Endothelial cell of umbilical vein (primary cell): Measurements from ENCODE around the gene AGT. TPM values are rescaled to one million over a fixed set of nuclear protein-coding genes. Genes with fewer than 3 reads are reported as not detected.

Experiments used
- BruUV-seq: library from RNA; stranded (reverse); fragments of 400-500 nt; replicated peaks from 2 replicates; lab custom pipeline; 2021; lab: Mats Ljungman, UMichigan
- CTCF ChIA-PET: fragments of 300-600, 350-600 bp; sonication (Branson Sonifier 250); formaldehyde crosslinking; loops from one replicate; lab custom pipeline; 2021; ENCODE audit warnings: antibody characterized with exemption, inconsistent platforms; lab: Charles Lee
- POLR2A ChIA-PET: fragments of 300-600, 350-600 bp; sonication (Branson Sonifier 250); formaldehyde crosslinking; loops from one replicate; lab custom pipeline; 2021; ENCODE audit warnings: antibody characterized with exemption, inconsistent platforms; lab: Charles Lee
- DNase-seq: peaks from one replicate; pipeline ENCODE4 v3.0.0-alpha.2; 2011; ENCODE audit warnings: low read depth, low spot score
- FAIRE-seq: peaks from 2 replicates; lab custom pipeline; 2011; peaks lifted over from hg19 to GRCh38; lab: Jason Lieb, UNC
- H2AFZ ChIP-seq: 2 replicates; pipeline ENCODE4 v1.6.0; 2012; ENCODE audit warnings: low read depth, low read length, control low read depth, inconsistent platforms
- H3K27ac ChIP-seq: 2 replicates; pipeline ENCODE4 v1.5.1; 2011; ENCODE audit warnings: low read depth, mild to moderate bottlenecking, control low read depth, low read length, moderate library complexity; ENCODE audit not compliant: insufficient read depth
- H3K27me3 ChIP-seq, 2 experiments: 2 replicates each; pipeline versions ENCODE4 v1.6.0 to v1.6.1; 2011; ENCODE audit warnings: low read length in 2 of 2, mixed read lengths in 1 of 2; ENCODE audit not compliant: control insufficient read depth in 2 of 2, insufficient read depth in 2 of 2
- H3K36me3 ChIP-seq, 2 experiments: 2 replicates in 1 of 2; 3 replicates in 1 of 2; pipeline ENCODE4 v1.5.1; 2011; ENCODE audit warnings: low read length in 2 of 2, mild to moderate bottlenecking in 1 of 2, moderate library complexity in 1 of 2; ENCODE audit not compliant: control insufficient read depth in 2 of 2, insufficient read depth in 2 of 2; ENCODE audit errors: extremely low read depth in 1 of 2
- H3K4me1 ChIP-seq: 3 replicates; pipeline ENCODE4 v1.5.1; 2011; ENCODE audit warnings: mild to moderate bottlenecking, low read length; ENCODE audit not compliant: control insufficient read depth, insufficient read depth; ENCODE audit errors: extremely low read depth
- H3K4me2 ChIP-seq: 2 replicates; pipeline ENCODE4 v1.6.1; 2011; ENCODE audit warnings: low read length, control low read depth, mixed read lengths; ENCODE audit not compliant: insufficient read depth
- H3K4me3 ChIP-seq, 3 experiments: fragments of 200-600 bp in 1 of 3; sonication (generic), shearing (Covaris generic) in 1 of 3; replicated peaks in 1 of 3; 2 replicates each; pipeline ENCODE4 v1.5.1; 2011 to 2016; ENCODE audit warnings: control low read depth in 3 of 3, low read length in 3 of 3, mild to moderate bottlenecking in 2 of 3, inconsistent platforms in 1 of 3, low read depth in 1 of 3, moderate library complexity in 1 of 3; ENCODE audit not compliant: insufficient read depth in 1 of 3
- H3K79me2 ChIP-seq: 2 replicates; pipeline ENCODE4 v1.6.0; 2012; ENCODE audit warnings: low read length, inconsistent platforms; ENCODE audit not compliant: control insufficient read depth, insufficient read depth
- H3K9ac ChIP-seq: replicated peaks from 2 replicates; pipeline ENCODE3; 2011; ENCODE audit warnings: low read length, control low read depth; ENCODE audit not compliant: insufficient read depth; ENCODE audit errors: extremely low read depth
- H3K9me1 ChIP-seq: replicated peaks from 3 replicates; pipeline ENCODE4 v1.6.0; 2011; ENCODE audit warnings: mild to moderate bottlenecking, low read length; ENCODE audit not compliant: control insufficient read depth, insufficient read depth; ENCODE audit errors: extremely low read depth
- H3K9me3 ChIP-seq: replicated peaks from 2 replicates; pipeline ENCODE4 v1.5.1; 2012; ENCODE audit warnings: low read length, inconsistent platforms; ENCODE audit not compliant: control insufficient read depth, insufficient read depth
- H4K20me1 ChIP-seq: replicated peaks from 2 replicates; pipeline ENCODE3; 2011; ENCODE audit warnings: mild to moderate bottlenecking, low read length; ENCODE audit not compliant: control insufficient read depth, insufficient read depth; ENCODE audit errors: extremely low read depth
- CTCF ChIP-seq, 2 donors: IDR thresholded peaks; 1 replicate in 1 of 2; 2 replicates in 1 of 2; pipeline ENCODE4 v1.5.1; 2011; ENCODE audit warnings: low read length in 2 of 2, mild to moderate bottlenecking in 2 of 2, moderate library complexity in 2 of 2, control low read depth in 1 of 2, inconsistent platforms in 1 of 2, low read depth in 1 of 2; ENCODE audit not compliant: insufficient read depth in 1 of 2; ENCODE audit errors: extremely low read depth in 1 of 2
- EZH2 ChIP-seq: IDR thresholded peaks from 2 replicates; pipeline ENCODE4 v1.6.1; 2012; ENCODE audit warnings: borderline replicate concordance, low read depth, mild to moderate bottlenecking, moderate library complexity, low read length, inconsistent platforms; ENCODE audit not compliant: severe bottlenecking
- FOS ChIP-seq: IDR thresholded peaks from 2 replicates; pipeline ENCODE4 v1.6.1; 2011; ENCODE audit warnings: mild to moderate bottlenecking, low read length, moderate library complexity, borderline replicate concordance; ENCODE audit not compliant: insufficient read depth
- MYC ChIP-seq: IDR thresholded peaks from one replicate; pipeline ENCODE4 v1.6.1; 2011; ENCODE audit warnings: mild to moderate bottlenecking, low read depth, low read length
- POLR2A ChIP-seq: IDR thresholded peaks from 2 replicates; pipeline ENCODE4 v1.6.1; 2012; ENCODE audit warnings: low read depth, mild to moderate bottlenecking, control low read depth, low read length
- POLR2AphosphoS5 ChIP-seq: IDR thresholded peaks from 2 replicates; pipeline ENCODE4 v1.6.1; 2012; ENCODE audit warnings: low read depth, mild to moderate bottlenecking, control low read depth, low read length, moderate library complexity; ENCODE audit not compliant: insufficient read depth
- dilution Hi-C: fragments of 300-500 bp; cut with MboI; formaldehyde crosslinking; loops from one replicate; pipeline ENCODE4 v1.15.0; 2019; ENCODE audit warnings: low sequenced_read_pairs; ENCODE audit not compliant: extremely low pct_ligation_motif_present
- intact Hi-C: fragments of 100-400 bp; cut with micrococcal nuclease; formaldehyde crosslinking; loops from one replicate; pipeline ENCODE4 v1.10.0; 2022
- polyA plus RNA-seq, 4 experiments: library from polyadenylated mRNA; depleted of rRNA in 3 of 4; stranded (reverse) in 3 of 4; unstranded in 1 of 4; fragments of >200 nt; gene quantifications; 2 replicates each; pipeline versions ENCODE4 v1.2.1 to v1.2.3, GENCODE V29; 2011 to 2012; ENCODE audit warnings: missing spikeins in 1 of 4
- total RNA-seq: library from RNA; stranded (reverse); gene quantifications from 2 replicates; pipeline ENCODE4 v1.2.3, GENCODE V29; 2021
- TF ChIP-seq, protein P1 (sequence below): IDR thresholded peaks from 2 replicates; pipeline ENCODE4 v1.6.1; 2011; ENCODE audit not compliant: insufficient read depth, insufficient read length

Gene AGT
- total and polyA plus RNA-seq, 2 donors (not counting 3 experiments of a cell fraction or from before 2014, with no cell fraction given): not detected

- no peak for DNase-seq
- no peak for FAIRE-seq
- intact Hi-C loops: no loop called here
- no peaks in the 10 kb centered on the region for H3K27me3 ChIP-seq
- no TSS peak for BruUV-seq
- no peak overlapping the region for H3K4me3 ChIP-seq
- TF ChIP-seq, protein P1, sequence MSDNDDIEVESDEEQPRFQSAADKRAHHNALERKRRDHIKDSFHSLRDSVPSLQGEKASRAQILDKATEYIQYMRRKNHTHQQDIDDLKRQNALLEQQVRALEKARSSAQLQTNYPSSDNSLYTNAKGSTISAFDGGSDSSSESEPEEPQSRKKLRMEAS: no peak
- TF ChIP-seq FOS: no peak
- TF ChIP-seq POLR2A: no peak
- no peak for TF ChIP-seq POLR2AphosphoS5
- no peak for TF ChIP-seq EZH2
- TF ChIP-seq MYC: no peak
- no peaks in the 10 kb centered on the region for H3K4me1 ChIP-seq
- ChIA-PET POLR2A (no interaction called here), CTCF (interaction anchor here (1.2 kb wide), 1 partner anchor 10 kb away, joined by 3 read pairs; no protein-coding TSS in a partner anchor)
- H3K36me3 ChIP-seq: peaks cover 5 to 24% of the 10 kb centered on the region in 2 experiments
- no peak overlapping the region for H3K27ac ChIP-seq
- H3K9me3 ChIP-seq: no peaks in the 10 kb centered on the region
- no peaks in the 10 kb centered on the region for H4K20me1 ChIP-seq
- H3K9me1 ChIP-seq: no peaks in the 10 kb centered on the region
- no peak overlapping the region for H2AFZ ChIP-seq
- no peak overlapping the region for H3K9ac ChIP-seq
- H3K4me2 ChIP-seq: no peak overlapping the region
- no peaks in the 10 kb centered on the region for H3K79me2 ChIP-seq
- dilution Hi-C loops: no loop called here
Observed at GRCh38 chr1:230669543-230669942, 44.4 kb downstream of the AGT start.

GRCh38 chr1:230668227-230668626 is 45.7 kb downstream of the AGT start:
- Histone ChIP-seq H3K27me3 (no peaks in the 10 kb centered on the region), H2AFZ (no peak overlapping the region), H3K4me2 (no peak overlapping the region), H3K9me3 (no peaks in the 10 kb centered on the region), H4K20me1 (no peaks in the 10 kb centered on the region), H3K9me1 (no peaks in the 10 kb centered on the region), H3K4me1 (no peaks in the 10 kb centered on the region), H3K79me2 (no peaks in the 10 kb centered on the region), H3K36me3 (peaks cover 5 to 24% of the 10 kb centered on the region in 2 experiments), H3K4me3 (no peak overlapping the region), H3K27ac (no peak overlapping the region), H3K9ac (no peak overlapping the region)
- intact Hi-C loops: no loop called here
- CTCF ChIA-PET: interaction anchor here (1.2 kb wide), 1 partner anchor 9 kb away, joined by 3 read pairs; no protein-coding TSS in a partner anchor
- FAIRE-seq (no peak), DNase-seq (no peak)
- dilution Hi-C loops: no loop called here
- no TSS peak for BruUV-seq
- no peak for TF ChIP-seq CTCF (IDR thresholded peaks at IDR 0.05; ENCODE audit: extremely low read depth in 1 of 2, insufficient read depth in 1 of 2, low read depth in 1 of 2, low read length in 2 of 2)
- POLR2A ChIA-PET: no interaction called here
